IPS-NIHi7 (cell line): Measurements from ENCODE around the gene PARP4.
"Not testable (repeated sequence)": the region's sequence is repeated elsewhere in the genome, so short reads cannot be mapped to it uniquely, and the experiment has no call there.

Experiments
- DNase-seq: peaks from one replicate; pipeline ENCODE4 v3.0.0; 2012; ENCODE audit warnings: mixed read lengths; ENCODE audit errors: extremely low spot score

Gene PARP4

GRCh38 chr13:24450530-24450929 lies 62.0 kb downstream of the PARP4 start:
- no peak for DNase-seq

DNA sequence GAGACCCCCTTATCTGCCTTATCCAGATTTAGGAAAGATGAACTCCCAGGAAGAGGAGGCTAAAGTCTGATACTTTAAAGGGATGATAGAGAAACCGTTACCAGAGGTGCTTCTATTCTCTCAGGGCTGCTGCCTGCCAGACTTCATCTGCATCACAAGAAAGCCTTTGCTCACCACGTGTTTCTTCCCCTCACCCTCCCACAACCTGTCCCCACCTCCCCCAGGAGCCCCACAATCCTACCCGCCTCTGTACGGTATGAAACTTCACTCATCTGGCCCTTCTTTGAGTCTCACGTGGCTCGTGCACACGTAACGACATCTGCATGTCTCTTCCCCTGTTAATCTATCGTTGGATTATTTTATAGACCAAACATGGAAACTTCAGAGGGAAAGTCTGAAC lies 67.7 kb downstream of the PARP4 start:
- not testable (repeated sequence) for DNase-seq

- DNase-seq, result no peak
These were observed 69.2 kb downstream of the PARP4 start for GRCh38 chr13:24443366-24443765.

- not testable (repeated sequence) for DNase-seq
These were observed 86.5 kb downstream of the PARP4 start for GRCh38 chr13:24426045-24426444.

- DNase-seq, result not testable (repeated sequence)
These were observed 92.9 kb downstream of the PARP4 start for GRCh38 chr13:24419668-24420067.

DNA sequence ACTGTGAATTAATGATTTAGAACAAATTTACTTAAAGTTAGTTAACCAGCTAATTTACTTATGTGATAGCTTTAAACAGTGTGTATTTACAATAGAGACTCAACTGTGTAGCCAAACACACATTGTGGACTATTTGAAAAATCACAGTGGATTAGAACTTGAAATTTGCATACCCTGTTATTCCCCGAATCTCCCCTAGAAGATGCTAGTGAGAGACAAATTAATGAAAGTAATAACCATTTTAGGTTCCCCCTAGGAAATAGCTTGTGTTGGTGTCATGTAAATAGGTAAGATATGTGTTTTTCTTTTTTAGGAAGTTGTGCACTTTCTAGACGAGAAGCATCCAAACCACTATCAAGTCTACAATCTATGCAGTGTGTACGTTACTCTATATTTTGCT lies 104.7 kb downstream of the PARP4 start:
- no peak for DNase-seq

- no peak for DNase-seq
These were observed 106.1 kb downstream of the PARP4 start for GRCh38 chr13:24406524-24406923.

DNA sequence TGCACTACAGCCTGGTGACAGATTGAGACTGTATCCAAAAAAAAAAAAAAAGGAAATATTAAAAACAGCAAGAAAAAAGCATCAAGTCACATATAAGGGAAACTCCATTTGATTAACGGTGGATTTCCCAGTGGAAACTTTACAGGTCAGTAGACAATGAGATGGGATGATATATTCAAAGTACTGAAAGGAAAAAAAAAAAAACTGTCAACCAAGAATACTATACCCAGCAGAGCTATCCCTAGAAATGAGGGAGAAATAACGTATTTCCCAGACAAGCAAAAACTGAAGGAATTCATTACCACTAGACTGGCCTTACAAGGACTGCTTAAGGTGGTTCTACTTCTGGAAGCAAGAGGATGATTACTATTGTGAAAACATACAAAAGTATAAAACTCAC lies 115.8 kb downstream of the PARP4 start:
- no peak for DNase-seq

DNA sequence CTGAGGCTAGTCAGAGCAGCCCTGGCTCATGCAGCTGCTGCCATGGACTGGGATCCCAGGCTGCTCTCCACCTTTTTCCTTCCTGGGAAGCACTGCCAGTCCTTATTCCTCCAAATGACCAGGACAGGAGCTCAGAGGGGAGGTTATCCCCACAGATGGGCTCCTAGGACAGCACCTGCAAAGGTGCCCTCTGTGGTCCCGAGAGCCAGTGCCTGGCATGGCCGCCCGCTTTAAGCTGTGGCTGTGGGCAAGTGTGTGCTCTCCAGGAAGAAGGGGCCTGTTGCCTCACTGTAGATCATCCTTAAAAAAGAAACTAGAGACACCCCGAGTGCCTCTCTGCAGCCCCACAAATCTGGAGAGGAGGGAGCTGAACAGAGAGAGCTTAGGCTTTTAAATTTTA lies 119.6 kb downstream of the PARP4 start:
- DNase-seq, result no peak

DNA sequence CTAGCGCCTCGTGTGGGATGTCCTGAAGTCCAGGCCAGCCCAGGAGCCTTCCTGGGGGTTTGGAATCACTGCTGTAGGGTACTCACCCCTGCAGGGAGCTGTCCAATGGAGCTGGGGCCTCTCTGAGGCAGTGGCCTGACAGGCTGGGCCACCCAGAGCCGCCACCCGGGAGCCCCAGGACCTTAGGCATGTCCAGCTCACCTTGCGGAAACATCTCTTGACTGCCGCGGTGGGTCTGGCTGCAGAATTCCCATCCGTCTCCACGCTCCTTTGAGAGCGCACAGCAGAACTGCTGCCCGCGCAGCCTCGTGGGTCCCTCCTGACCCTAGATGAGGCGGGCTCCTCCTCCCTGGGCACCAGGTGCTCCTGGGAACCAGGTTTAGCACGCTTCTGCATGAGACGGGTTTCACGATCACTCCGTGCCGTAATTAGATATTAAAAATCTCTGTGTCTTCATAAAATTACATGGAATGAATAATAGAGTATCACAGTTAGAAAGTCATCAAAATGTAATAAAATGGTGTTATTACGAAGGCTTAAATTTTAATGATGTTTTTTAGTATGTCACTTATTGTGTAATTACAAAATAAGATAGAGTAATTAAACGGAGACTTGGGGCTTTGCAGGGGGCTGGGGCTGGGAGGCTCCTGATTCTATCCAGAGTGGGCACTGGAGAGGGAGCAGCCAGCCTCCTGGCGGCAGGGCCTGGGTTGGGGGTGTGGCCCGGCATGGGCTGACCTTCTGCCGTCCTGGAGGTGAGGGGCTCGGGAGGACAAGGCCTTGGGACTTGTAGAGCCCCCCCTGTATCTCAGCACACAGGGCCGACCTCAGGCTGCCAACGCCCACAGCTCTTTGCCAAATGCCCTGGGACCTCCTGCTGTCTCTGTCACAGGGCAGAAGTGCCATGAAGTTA lies 120.6 kb downstream of the PARP4 start:
- DNase-seq, result not testable (repeated sequence)

GRCh38 chr13:24390795-24391194 lies 121.8 kb downstream of the PARP4 start:
- not testable (repeated sequence) for DNase-seq

DNA sequence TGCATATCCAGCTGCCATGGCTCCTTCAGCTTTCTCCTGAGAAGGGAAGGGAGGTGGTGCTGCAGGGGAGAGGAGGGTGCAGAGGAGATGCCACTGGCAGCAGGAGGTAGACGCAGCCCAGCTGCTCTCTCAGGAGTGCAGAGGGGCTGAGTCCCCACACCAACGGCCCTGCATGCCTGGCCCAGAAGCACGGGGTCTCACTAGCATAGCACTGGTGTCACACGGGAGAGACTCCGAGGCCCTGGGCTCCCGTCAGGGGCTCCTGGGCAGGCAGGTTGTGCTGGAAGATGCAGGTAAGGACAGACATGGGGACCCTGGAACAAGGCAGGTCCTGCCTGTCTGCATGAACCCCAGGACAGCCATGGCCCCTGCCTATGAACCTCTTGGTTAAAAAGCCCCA lies 123.1 kb downstream of the PARP4 start:
- no peak for DNase-seq

- not testable (repeated sequence) for DNase-seq
These were observed 123.8 kb downstream of the PARP4 start for GRCh38 chr13:24388743-24389142.

DNA sequence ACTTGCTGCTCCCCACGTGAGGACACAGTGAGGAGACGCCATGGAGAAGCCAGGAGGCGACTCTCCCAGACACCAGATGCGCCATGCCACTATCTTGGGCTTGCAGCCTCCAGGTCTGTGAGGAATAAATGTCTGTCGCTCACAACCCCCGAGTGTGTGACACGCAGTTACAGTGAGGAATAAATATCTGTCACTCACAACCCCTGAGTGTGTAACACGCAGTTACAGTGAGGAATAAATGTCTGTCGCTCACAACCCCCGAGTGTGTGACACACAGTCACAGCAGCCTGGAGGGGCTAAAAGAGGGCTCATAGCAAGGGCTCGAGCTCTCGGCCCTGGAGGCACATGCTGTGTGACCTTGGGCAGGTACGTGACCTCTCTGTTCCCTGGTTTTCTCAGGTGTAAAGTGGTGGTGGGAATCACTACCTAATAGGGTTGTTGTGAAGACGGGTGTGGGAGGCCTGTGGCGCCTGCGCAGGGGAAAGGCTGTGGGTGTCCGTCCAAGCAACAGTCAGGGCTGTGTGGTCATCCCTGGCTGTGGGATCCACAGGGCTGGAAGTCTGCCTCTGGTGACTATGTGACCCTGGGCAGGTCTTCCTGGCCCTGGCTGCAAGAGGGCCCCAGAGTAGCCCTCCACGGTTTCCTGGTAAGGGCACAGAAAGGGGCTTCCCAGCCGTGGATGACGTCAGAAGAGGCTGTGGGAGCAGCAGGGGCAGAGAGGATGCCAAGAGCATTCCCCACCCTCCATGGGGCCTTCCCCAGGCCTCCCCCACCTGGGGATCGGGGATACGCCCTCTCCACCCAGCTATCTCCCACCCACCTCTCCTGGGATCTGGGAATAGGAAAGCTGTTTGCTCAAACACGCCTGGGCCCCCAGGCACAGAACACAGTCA lies 125.5 kb downstream of the PARP4 start:
- no peak for DNase-seq

GRCh38 chr13:24385902-24386301 lies 126.7 kb downstream of the PARP4 start:
- DNase-seq, result no peak

GRCh38 chr13:24384946-24385345 lies 127.6 kb downstream of the PARP4 start:
- DNase-seq, result not testable (repeated sequence)

DNA sequence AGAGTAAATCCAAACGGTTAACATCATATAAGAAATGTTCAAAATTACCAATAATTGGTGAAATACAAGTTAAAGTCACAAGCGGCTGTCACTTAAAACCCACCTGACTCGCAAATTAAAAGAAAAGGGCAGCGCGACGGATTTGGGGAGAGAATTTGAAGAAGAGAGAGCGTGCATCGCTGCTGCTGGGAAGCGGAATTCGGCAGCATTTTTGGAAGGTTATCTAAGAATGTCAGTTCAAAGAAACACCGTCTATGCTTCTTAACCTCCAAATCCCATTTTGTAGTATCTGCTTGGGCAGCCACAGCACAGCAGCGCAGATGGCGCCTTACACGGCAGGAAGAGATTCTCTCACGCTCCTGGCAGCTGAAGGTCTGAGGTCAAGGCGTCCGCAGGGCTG lies 128.5 kb downstream of the PARP4 start:
- not testable (repeated sequence) for DNase-seq

DNA sequence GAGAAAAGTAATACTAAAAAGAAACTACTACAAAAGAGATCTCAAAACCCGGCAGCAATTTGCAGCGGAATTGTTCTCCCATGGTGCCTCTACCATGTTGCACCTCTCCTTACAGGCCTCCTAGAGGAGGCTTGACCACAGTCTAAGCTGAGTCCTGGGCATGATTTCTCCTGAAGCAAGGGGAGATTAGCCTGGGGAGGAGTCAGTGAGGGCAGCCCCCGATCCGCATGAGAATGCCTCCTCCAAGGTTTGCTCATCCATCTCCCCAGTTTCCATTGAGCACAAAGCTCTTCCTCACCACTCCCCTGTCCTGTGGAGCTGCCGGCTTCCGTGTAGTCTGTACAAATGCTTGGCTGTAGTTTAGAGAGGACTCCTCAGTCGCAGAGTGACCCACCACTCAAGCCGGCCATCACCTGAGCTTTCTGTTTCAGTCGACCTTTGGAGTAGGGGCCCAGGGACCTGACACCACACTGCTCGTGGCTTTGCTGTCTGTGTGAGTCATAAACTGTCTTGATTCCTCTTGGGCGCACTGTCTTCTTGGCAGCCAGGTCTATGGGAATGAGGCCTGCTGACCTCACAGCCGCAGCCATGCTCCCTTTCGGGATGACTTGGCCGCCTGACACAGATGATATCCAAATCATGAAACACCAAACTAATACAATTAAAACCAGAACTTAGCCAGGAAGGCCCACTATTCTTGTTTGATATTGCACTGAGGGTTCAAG lies 130.9 kb downstream of the PARP4 start:
- no peak for DNase-seq

- DNase-seq, result not testable (repeated sequence)
These were observed 131.7 kb downstream of the PARP4 start for GRCh38 chr13:24380881-24381280.

DNA sequence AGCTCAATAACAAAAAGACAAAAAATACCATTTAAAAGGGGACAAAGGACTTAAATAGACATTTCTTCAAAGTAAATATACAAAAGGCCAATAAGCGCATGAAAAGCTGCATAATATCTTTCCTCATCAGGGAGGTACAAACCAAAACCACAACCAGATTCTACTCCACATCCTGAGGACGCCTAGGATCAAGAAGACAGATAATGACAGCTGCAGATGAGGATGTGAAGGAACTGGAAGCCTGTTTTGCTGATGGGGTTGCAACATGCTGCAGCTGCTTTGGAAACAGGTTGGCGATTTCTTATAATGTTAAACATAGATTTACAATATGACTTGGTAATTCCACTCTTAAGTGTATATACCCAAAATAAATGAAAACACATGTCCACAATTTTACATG lies 132.4 kb downstream of the PARP4 start:
- DNase-seq, result not testable (repeated sequence)

GRCh38 chr13:24371273-24371672 lies 141.3 kb downstream of the PARP4 start:
- DNase-seq, result not testable (repeated sequence)
